ENCODE results near the gene IBTK.
"Not testable (repeated sequence)": the region's sequence is repeated elsewhere in the genome, so short reads cannot be mapped to it uniquely, and the experiment has no call there.

- not testable (repeated sequence) for TF ChIP-seq RAD21 (IDR thresholded peaks at IDR 0.05); YY1 (IDR thresholded peaks at IDR 0.05); CTCF (IDR thresholded peaks at IDR 0.05; ENCODE audit: low read depth, low read length, missing input control); GABPA (IDR thresholded peaks at IDR 0.05 in 1 of 2, conservative IDR thresholded peaks at IDR 0.05 in 1 of 2); SP1 (IDR thresholded peaks at IDR 0.05); ATF3 (IDR thresholded peaks at IDR 0.05)
Measured at GRCh38 chr6:82254722-82255121, 7.2 kb upstream of the IBTK start.

Measured in liver (tissue), 3 donors.